Vagina (tissue), 2 donors: Measurements from ENCODE around the gene TBX3.

Source experiments
- CTCF ChIP-seq, 3 experiments: fragments of 450-650 bp in 2 of 3; fragments of 200-600 bp in 1 of 3; sonication (generic) in 1 of 3; IDR thresholded peaks; one replicate each; pipeline ENCODE4 v1.5.1; 2017 to 2019; ENCODE audit warnings: antibody characterized with exemption in 3 of 3, mild to moderate bottlenecking in 2 of 3, moderate library complexity in 2 of 3
- POLR2A ChIP-seq, 2 donors: fragments of 450-650 bp; IDR thresholded peaks; one replicate each; pipeline ENCODE4 v1.6.1; 2017; ENCODE audit warnings: antibody characterized with exemption in 2 of 2, mild to moderate bottlenecking in 2 of 2, moderate library complexity in 2 of 2
- POLR2AphosphoS5 ChIP-seq, 2 donors: sonication (generic); formaldehyde crosslinking; IDR thresholded peaks; one replicate each; pipeline ENCODE4 v1.9.0; 2017; ENCODE audit warnings: antibody characterized with exemption in 2 of 2, mild to moderate bottlenecking in 2 of 2, low read depth in 1 of 2; ENCODE audit not compliant: insufficient read depth in 1 of 2

DNA sequence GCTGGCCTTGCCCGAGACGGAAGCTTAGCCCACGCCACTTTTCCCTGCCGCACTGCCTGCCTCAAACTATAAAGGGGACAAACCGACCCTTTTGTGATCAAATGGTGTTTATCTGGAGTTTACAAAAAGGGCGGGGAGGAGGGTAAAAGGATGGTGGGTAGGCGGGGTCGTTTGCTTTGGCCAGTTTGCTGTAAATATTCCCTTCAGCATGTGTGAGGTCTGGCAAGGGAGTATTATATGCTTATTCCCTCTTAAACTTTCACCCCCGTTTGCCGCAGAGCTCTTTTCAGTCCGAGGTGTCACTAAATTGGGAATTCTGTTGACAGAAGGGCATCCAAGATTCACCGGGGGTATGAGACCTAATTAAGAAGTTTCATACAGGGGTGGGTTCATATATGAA, 3.8 kb upstream of the TBX3 start:
- TF ChIP-seq POLR2A (IDR thresholded peaks at IDR 0.05) (no peak), CTCF (IDR thresholded peaks at IDR 0.05) (no peak), POLR2AphosphoS5 (IDR thresholded peaks at IDR 0.05; ENCODE audit: insufficient read depth in 1 of 2, low read depth in 1 of 2) (no peak)
